HepG2 (cell line): ENCODE data around the gene JPT2. TPM values are rescaled to one million over a fixed set of nuclear protein-coding genes. Genes with fewer than 3 reads are reported as not detected.
A peak's percentile ranks its signal among the peaks of the same experiment; 100 is the strongest.

Experiments used
- ARHGAP35 ChIP-seq: sonication (generic); formaldehyde crosslinking; IDR thresholded peaks from 2 replicates; pipeline ENCODE4 v1.9.0; 2022; ENCODE audit warnings: mild to moderate bottlenecking, inconsistent platforms, moderate library complexity, missing genetic modification reagents, borderline replicate concordance
- ATF1 ChIP-seq: IDR thresholded peaks from 2 replicates; pipeline ENCODE4 v1.6.1; 2016; ENCODE audit warnings: mild to moderate bottlenecking, control low read depth
- CBX5 ChIP-seq: sonication (generic); formaldehyde crosslinking; IDR thresholded peaks from 2 replicates; pipeline ENCODE4 v1.4.0; 2020; ENCODE audit warnings: missing genetic modification reagents, borderline replicate concordance
- CEBPB ChIP-seq: IDR thresholded peaks from 2 replicates; pipeline ENCODE4 v1.6.1; 2011; ENCODE audit warnings: low read depth, low read length, improper control_type of control experiment, borderline replicate concordance
- FIP1L1 ChIP-seq: fragments of 200-400 bp; formaldehyde crosslinking; IDR thresholded peaks from 2 replicates; pipeline ENCODE4 v1.6.1; 2018; ENCODE audit warnings: low read depth, mild to moderate bottlenecking, low read length, moderate library complexity, borderline replicate concordance; ENCODE audit not compliant: insufficient read depth
- FOXJ3 ChIP-seq: sonication (generic); formaldehyde crosslinking; IDR thresholded peaks from 2 replicates; pipeline ENCODE4 v1.4.0; 2020; ENCODE audit warnings: missing genetic modification reagents, mild to moderate bottlenecking, borderline replicate concordance
- GMEB1 ChIP-seq: sonication (generic); formaldehyde crosslinking; IDR thresholded peaks from 2 replicates; pipeline ENCODE4 v1.5.1; 2020; ENCODE audit warnings: missing genetic modification reagents, mild to moderate bottlenecking, borderline replicate concordance
- HNRNPUL1 ChIP-seq: fragments of 200-400 bp; formaldehyde crosslinking; IDR thresholded peaks from 2 replicates; pipeline ENCODE4 v1.6.1; 2017; ENCODE audit warnings: low read depth, mild to moderate bottlenecking, low read length, moderate library complexity
- RELA ChIP-seq: sonication (generic); formaldehyde crosslinking; IDR thresholded peaks from 2 replicates; pipeline ENCODE4 v1.4.0; 2020; ENCODE audit warnings: missing genetic modification reagents
- SALL2 ChIP-seq: sonication (generic); formaldehyde crosslinking; IDR thresholded peaks from 2 replicates; pipeline ENCODE4 v1.8.1; 2023; ENCODE audit warnings: mild to moderate bottlenecking, missing genetic modification reagents, inconsistent platforms
- SATB2 ChIP-seq: sonication (generic); formaldehyde crosslinking; IDR thresholded peaks from 2 replicates; pipeline ENCODE4 v1.5.0; 2020; ENCODE audit warnings: missing genetic modification reagents
- SIN3B ChIP-seq: fragments of 150-350 bp; IDR thresholded peaks from 2 replicates; pipeline ENCODE4 v1.6.1; 2014; ENCODE audit warnings: low read length
- SMAD9 ChIP-seq: sonication (generic); formaldehyde crosslinking; IDR thresholded peaks from 2 replicates; pipeline ENCODE4 v1.5.1; 2020; ENCODE audit warnings: mild to moderate bottlenecking, missing genetic modification reagents
- STAT6 ChIP-seq: sonication (generic); formaldehyde crosslinking; IDR thresholded peaks from 2 replicates; pipeline ENCODE4 v1.4.0; 2020; ENCODE audit warnings: missing genetic modification reagents, mild to moderate bottlenecking, borderline replicate concordance
- TFDP2 ChIP-seq: sonication (generic); formaldehyde crosslinking; IDR thresholded peaks from 2 replicates; pipeline ENCODE4 v1.4.0; 2020; ENCODE audit warnings: missing genetic modification reagents
- ZNF333 ChIP-seq: sonication (generic); formaldehyde crosslinking; IDR thresholded peaks from 2 replicates; pipeline ENCODE4 v1.4.0; 2020; ENCODE audit warnings: mild to moderate bottlenecking, missing genetic modification reagents, borderline replicate concordance
- ZNF484 ChIP-seq: sonication (generic); formaldehyde crosslinking; IDR thresholded peaks from 2 replicates; pipeline ENCODE4 v1.5.1; 2020; ENCODE audit warnings: mild to moderate bottlenecking, low read depth, missing genetic modification reagents, borderline replicate concordance
- ZNF549 ChIP-seq: sonication (generic); formaldehyde crosslinking; IDR thresholded peaks from 2 replicates; pipeline ENCODE4 v1.5.0; 2020; ENCODE audit warnings: missing genetic modification reagents
- ZSCAN25 ChIP-seq: sonication (generic); formaldehyde crosslinking; IDR thresholded peaks from 2 replicates; pipeline ENCODE4 v1.8.0; 2022; ENCODE audit warnings: mild to moderate bottlenecking, missing genetic modification reagents
- polyA plus RNA-seq, 8 experiments: library from polyadenylated mRNA; depleted of rRNA in 3 of 8; stranded (reverse) in 7 of 8; unstranded in 1 of 8; fragments of >200 nt; fragmentation: Illumina TruSeq in 4 of 8; extraction: Trizol in 4 of 8; gene quantifications; 2 replicates each; pipeline versions ENCODE4 v1.2.1 to v1.2.3, GENCODE V29; 2011 to 2016; ENCODE audit warnings: low read depth in 4 of 8, missing spikeins in 1 of 8, mixed read lengths in 1 of 8; ENCODE audit not compliant: insufficient read depth in 1 of 8
- total RNA-seq, 5 experiments: library from RNA; depleted of rRNA; stranded (reverse); fragments of >200 nt; fragmentation: Illumina TruSeq; extraction: Trizol; gene quantifications; 2 replicates each; pipeline ENCODE4 v1.2.3, GENCODE V29; 2016; ENCODE audit warnings: low read depth in 1 of 5
- TF ChIP-seq, protein P1 (sequence below): sonication (generic); formaldehyde crosslinking; conservative IDR thresholded peaks from 2 replicates; pipeline ENCODE4 v1.5.0; 2020; ENCODE audit warnings: missing genetic modification reagents
- TF ChIP-seq, protein P2 (sequence below): sonication (generic); formaldehyde crosslinking; conservative IDR thresholded peaks from 2 replicates; pipeline ENCODE4 v1.4.0; 2020; ENCODE audit warnings: missing genetic modification reagents

The JPT2 gene
- total and polyA plus RNA-seq, 2 of the 13 experiments (the other 11 are each of a cell fraction or from before 2014, with no cell fraction given) = 53.5 to 89.4 TPM

DNA sequence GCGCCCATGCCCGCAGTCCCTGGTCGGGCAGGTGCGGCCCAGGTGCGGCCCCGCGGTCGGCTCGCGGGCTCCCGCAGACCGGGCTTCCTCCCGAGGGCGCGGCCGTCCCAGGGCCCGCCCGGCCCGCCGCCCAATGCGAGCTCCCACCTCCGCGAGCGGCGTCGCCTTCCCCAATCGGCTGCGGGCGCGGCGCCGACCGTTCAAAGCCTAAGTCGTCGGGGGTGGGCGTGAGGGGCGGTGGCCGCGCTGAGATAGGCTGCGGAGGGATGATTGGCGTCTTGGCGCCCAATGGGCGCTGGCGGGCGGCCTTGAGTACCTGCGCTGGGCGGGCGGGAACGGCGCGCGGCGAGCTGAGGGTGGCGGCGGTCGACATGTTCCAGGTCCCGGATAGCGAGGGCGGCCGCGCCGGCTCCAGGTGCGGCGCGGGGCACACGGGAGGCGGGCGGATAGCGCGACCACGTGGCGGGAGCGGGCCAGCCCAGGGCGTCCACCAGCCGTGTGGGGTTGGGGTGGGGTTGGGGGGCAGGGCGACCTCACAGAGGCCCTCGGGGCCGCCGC is at the start of gene JPT2 (continued):
- TF ChIP-seq ZNF333 (CRISPR knock-in tag) (no peak), CBX5 (no peak), ZSCAN25 (CRISPR knock-in tag) (no peak), TFDP2 (CRISPR knock-in tag) (peak; percentile 94), RELA (CRISPR knock-in tag) (no peak), CEBPB (no peak), HNRNPUL1 (no peak), SALL2 (CRISPR knock-in tag) (peak; percentile 73; the same call in 1 of the 2 replicates), SATB2 (no peak), SMAD9 (no peak), ZNF549 (CRISPR knock-in tag) (no peak), GMEB1 (peak; percentile 73), SIN3B (no peak), ARHGAP35 (CRISPR knock-in tag) (no peak), STAT6 (CRISPR knock-in tag) (no peak), FIP1L1 (no peak), ZNF484 (CRISPR knock-in tag) (no peak), ATF1 (CRISPR knock-in tag) (no peak), FOXJ3 (CRISPR knock-in tag) (no peak)
- TF ChIP-seq, protein P1, sequence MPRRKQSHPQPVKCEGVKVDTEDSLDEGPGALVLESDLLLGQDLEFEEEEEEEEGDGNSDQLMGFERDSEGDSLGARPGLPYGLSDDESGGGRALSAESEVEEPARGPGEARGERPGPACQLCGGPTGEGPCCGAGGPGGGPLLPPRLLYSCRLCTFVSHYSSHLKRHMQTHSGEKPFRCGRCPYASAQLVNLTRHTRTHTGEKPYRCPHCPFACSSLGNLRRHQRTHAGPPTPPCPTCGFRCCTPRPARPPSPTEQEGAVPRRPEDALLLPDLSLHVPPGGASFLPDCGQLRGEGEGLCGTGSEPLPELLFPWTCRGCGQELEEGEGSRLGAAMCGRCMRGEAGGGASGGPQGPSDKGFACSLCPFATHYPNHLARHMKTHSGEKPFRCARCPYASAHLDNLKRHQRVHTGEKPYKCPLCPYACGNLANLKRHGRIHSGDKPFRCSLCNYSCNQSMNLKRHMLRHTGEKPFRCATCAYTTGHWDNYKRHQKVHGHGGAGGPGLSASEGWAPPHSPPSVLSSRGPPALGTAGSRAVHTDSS = no peak
- TF ChIP-seq, protein P2, sequence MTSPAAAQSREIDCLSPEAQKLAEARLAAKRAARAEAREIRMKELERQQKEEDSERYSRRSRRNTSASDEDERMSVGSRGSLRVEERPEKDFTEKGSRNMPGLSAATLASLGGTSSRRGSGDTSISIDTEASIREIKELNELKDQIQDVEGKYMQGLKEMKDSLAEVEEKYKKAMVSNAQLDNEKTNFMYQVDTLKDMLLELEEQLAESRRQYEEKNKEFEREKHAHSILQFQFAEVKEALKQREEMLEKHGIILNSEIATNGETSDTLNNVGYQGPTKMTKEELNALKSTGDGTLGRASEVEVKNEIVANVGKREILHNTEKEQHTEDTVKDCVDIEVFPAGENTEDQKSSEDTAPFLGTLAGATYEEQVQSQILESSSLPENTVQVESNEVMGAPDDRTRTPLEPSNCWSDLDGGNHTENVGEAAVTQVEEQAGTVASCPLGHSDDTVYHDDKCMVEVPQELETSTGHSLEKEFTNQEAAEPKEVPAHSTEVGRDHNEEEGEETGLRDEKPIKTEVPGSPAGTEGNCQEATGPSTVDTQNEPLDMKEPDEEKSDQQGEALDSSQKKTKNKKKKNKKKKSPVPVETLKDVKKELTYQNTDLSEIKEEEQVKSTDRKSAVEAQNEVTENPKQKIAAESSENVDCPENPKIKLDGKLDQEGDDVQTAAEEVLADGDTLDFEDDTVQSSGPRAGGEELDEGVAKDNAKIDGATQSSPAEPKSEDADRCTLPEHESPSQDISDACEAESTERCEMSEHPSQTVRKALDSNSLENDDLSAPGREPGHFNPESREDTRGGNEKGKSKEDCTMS (CRISPR knock-in tag) = no peak
